DMS 273 treated with DMSO at 0.1 percent for 48 hours (cell line): Measurements from ENCODE around the gene TRIP10.
A peak's percentile ranks its signal among the peaks of the same experiment; 100 is the strongest.

Source experiments
- DNase-seq: peaks from one replicate; lab custom pipeline; 2025; lab: John Stamatoyannopoulos, UW

Gene TRIP10

GRCh38 chr19:6725513-6726231 lies 13.8 kb upstream of the TRIP10 start:
- no peak for DNase-seq

- DNase-seq: no peak
Measured at GRCh38 chr19:6728346-6728745, 11.1 kb upstream of the TRIP10 start.

- DNase-seq: no peak
Measured at GRCh38 chr19:6729573-6730152, 9.8 kb upstream of the TRIP10 start.

- DNase-seq: no peak
Measured at GRCh38 chr19:6730153-6730804, 9.2 kb upstream of the TRIP10 start.

- DNase-seq: no peak
Measured at GRCh38 chr19:6730941-6731670, 8.4 kb upstream of the TRIP10 start.

DNA sequence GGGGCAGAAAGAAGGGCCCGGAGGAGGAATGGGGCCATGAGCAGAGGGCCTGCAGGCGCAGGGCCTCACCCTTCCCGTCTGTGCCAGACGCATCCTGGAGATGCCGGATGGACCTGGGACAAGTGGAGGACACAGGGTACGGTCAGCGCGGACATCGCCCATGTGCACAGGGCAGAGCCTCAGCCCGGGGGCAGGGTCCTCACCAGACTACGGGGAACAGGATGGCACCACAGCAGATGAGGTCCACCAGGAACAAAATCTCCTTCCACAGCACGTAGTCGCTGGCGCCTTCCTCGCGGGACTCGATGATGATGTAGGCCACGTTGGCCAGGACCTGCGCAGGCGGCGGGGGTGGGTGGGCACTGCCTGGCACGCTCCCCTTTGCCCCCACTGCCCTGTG lies 7.7 kb upstream of the TRIP10 start:
- DNase-seq: no peak

GRCh38 chr19:6732803-6733337 lies 6.6 kb upstream of the TRIP10 start:
- no peak for DNase-seq

DNA sequence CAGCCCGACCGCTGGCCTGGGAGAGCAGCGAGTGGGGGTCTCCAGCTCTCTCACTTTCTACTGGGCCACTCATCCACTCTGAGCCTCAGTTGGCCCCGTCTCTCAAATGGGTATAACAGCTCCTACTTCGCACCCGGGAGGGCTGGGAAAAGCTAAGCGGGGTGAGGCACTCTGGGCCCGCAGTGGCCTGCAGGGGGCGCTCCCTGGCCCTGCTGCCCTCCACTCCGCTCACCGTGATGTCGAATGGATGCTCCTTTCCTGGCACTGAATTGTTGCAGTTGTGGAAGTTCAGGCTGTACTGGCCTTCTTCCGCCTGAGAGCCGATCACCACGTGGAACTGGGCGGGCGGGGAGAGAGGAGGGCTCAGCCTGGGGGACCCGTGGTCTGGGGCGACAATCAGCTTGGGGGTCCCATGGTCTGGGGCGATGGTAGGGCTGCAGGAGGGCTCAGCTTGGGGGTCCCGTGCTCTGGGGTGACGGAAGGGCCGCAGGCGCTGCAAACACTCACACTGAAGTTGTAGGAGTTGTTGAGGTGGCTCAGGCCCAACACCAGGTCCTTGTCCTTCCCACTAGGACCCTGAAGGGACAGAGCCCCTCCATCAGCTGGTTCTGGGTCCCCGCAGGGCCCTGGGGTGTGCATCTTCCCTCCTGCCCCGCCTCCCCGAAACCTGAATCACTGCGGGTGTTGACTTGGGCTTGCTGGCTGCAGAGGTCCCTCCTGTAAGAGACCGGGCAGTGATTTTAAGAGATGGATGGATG lies 6.0 kb upstream of the TRIP10 start:
- DNase-seq: no peak

DNA sequence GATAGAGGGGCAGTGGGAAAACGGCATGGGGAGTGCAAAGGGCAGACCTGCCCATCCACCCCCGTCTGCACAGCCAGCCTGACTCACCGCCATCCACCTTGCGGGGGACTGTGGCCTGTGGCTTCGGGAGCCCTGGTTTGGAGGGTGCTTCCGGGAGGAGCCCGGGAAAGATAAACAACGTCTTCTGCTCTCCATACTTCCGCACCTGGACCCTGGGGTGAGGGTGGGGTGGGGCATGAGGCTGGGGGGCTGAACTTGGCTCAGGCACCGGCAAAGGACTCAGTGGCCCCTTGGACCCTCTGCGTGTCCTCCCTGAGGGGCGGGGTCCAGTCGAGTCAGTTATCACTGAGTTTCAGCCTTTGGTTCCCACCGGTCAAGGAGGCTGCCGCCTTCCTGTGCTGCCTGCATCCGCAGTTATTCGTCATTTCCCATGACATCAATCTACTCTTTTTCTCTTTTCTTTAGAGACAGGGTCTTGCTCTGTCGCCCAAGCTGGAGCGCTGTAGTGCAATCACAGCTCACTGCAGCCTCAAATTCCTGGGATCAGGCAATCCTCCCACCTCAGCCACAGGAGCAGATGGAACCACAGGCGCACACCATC lies 5.3 kb upstream of the TRIP10 start:
- DNase-seq: no peak

GRCh38 chr19:6735181-6735911 lies 4.1 kb upstream of the TRIP10 start:
- DNase-seq: no peak

GRCh38 chr19:6736169-6736916 lies 3.1 kb upstream of the TRIP10 start:
- peak; percentile 42 for DNase-seq

DNA sequence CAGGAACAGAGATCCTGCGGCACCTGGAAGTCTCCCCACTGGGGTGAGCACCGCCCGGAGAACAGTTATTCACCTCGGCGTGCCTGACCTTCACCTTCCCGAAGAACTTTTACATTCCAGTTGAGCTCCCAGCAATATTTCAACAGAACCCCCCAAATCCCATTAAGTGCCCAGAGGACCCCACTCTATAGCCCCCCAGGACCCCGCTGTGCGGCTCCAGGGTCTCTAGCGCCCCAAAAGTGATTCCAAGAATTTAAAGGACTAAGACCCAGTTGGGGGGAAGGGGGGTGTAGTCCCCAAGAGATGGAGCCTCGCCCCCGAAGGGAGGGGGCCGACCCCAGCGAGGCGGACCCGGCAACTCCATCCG lies 2.6 kb upstream of the TRIP10 start:
- no peak for DNase-seq

DNA sequence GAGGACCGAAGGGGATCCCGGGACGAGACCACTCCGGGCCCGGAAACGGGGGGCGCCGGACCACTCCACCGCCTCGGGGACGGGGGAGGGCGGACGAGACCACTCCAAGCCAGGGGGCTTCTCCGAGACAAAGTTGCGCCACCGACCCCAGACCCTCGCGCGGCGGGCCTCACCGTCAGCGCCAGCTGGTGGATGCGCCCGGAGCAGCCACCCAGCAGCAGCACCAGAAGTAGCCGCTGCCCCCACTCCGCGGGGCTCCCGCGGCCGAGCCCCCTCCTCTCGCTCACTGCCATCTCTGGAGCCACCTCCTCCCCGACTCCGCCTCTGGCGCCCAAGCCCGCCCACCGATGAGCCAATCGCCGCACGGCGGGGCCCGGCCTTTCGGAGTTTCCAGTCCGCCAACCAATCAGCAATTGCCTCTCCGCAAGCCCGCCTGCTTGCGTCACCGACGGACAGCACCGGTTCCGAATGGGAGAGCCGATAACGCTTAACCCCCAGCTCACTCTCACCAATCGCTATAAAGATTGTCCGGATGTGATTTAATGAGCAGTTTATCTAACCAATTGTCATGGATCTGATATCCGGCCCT lies 2.1 kb upstream of the TRIP10 start, which contains the start of gene GPR108:
GPR108 (minus strand) TSS at position 297 of the 589 bp plus-strand sequence; CDS start at position 293, 4 bp downstream.
- peak; percentile 99 for DNase-seq

DNA sequence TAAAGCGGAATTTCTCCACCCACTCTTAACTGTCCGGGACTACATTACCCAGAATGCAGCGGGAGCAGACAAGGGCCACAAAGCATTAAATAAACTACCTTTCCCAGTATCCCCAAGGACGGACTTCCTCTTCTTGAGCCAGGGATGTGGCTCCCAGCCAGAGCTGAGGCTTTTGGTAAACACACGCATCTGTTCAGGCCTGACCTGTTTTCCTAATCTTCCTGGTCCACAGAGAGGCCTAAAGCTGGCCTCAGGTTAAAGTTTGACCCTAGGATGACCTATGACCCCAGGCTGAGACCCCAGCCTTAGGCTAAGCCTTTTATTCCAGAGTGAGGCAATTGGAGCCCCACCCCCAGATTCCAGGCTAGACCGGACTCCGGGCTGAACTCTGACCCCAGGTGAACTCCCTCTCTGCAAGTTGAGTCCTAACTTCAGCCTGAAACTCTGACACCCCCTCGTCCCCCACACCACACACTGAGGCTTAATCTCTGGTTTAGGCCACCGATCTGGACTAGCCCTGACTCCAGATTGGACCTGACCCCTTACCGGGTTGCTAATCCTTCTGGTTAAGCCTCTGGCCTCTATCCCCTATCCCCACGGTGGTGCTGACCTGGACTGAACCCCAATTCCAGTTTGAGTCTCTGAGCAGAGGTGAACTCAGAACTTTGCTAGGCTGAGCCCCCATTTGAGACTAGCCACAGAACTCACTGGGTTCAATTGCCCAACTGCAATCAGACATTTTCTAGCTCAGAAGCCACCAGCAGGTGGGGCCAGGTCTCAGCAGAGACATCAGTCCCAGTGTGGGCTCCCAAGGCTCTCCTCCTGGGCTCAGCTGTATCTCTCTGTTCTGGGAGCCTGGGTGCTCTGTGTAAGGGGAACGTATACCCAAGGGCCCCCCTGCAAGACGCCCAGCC lies 1.4 kb upstream of the TRIP10 start:
- peak; percentile 65 for DNase-seq

GRCh38 chr19:6738787-6739389 lies 592 bp upstream of the TRIP10 start:
- peak; percentile 65 for DNase-seq

GRCh38 chr19:6739883-6740588 lies 556 bp downstream of the TRIP10 start:
- DNase-seq: no peak
